Erythroblast (primary cell): ENCODE data around the gene SLFN12.

ENCODE experiments used
- GATA1 ChIP-seq: IDR thresholded peaks from 2 replicates; pipeline ENCODE4 v1.6.1; 2011; ENCODE audit warnings: low read depth, mild to moderate bottlenecking, control low read depth, low read length, moderate library complexity
- POLR2A ChIP-seq: IDR thresholded peaks from 2 replicates; pipeline ENCODE4 v1.6.1; 2011; ENCODE audit warnings: mild to moderate bottlenecking, low read length

- no peak for TF ChIP-seq POLR2A
- TF ChIP-seq GATA1, result no peak
Observed at GRCh38 chr17:35468475-35468874, 36.2 kb upstream of the SLFN12 start.
